ENCODE data around the gene SLC16A14. TPM values are rescaled to one million over a fixed set of nuclear protein-coding genes. Genes with fewer than 3 reads are reported as not detected.

SLC16A14 gene
- total and polyA plus RNA-seq, 2 experiments from 2014 or later = 2.0 to 7.5 TPM

DNA sequence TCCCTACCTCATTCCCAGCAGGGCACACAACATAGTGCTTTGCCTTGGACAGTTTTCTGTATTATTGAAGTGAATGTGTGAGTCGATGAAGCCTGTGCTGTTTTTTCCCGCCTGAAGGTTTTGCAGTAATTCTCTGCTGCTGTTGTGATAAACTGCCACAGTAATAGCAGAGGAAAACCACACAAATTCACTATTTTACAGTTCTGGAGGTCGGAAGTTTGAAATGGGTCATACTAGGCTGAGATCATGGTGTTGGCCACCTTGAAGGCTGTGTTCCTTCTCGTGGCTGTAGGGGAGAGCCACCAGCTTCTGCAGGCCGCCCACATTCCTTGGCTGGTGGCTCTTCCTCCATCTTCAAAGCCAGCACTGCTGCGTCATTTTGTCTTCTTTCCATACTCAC is 678 bp upstream of the SLC16A14 start:
- Histone ChIP-seq H3K4me3 (no peak overlapping the region), H3K4me1 (ENCODE audit: low read depth) (no peaks in the 10 kb centered on the region), H3K27ac (no peak overlapping the region), H3K27me3 (peaks cover 36% of the 10 kb centered on the region), H3K9me3 (ENCODE audit: low read depth) (no peaks in the 10 kb centered on the region), H3K36me3 (no peaks in the 10 kb centered on the region)
- TF ChIP-seq, protein P1, sequence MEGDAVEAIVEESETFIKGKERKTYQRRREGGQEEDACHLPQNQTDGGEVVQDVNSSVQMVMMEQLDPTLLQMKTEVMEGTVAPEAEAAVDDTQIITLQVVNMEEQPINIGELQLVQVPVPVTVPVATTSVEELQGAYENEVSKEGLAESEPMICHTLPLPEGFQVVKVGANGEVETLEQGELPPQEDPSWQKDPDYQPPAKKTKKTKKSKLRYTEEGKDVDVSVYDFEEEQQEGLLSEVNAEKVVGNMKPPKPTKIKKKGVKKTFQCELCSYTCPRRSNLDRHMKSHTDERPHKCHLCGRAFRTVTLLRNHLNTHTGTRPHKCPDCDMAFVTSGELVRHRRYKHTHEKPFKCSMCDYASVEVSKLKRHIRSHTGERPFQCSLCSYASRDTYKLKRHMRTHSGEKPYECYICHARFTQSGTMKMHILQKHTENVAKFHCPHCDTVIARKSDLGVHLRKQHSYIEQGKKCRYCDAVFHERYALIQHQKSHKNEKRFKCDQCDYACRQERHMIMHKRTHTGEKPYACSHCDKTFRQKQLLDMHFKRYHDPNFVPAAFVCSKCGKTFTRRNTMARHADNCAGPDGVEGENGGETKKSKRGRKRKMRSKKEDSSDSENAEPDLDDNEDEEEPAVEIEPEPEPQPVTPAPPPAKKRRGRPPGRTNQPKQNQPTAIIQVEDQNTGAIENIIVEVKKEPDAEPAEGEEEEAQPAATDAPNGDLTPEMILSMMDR (IDR thresholded peaks at IDR 0.05; ENCODE audit: low read depth, low read length) = no peak
- DNase-seq (ENCODE audit: low read depth in 1 of 2, low spot score in 1 of 2) = no peak

DNA sequence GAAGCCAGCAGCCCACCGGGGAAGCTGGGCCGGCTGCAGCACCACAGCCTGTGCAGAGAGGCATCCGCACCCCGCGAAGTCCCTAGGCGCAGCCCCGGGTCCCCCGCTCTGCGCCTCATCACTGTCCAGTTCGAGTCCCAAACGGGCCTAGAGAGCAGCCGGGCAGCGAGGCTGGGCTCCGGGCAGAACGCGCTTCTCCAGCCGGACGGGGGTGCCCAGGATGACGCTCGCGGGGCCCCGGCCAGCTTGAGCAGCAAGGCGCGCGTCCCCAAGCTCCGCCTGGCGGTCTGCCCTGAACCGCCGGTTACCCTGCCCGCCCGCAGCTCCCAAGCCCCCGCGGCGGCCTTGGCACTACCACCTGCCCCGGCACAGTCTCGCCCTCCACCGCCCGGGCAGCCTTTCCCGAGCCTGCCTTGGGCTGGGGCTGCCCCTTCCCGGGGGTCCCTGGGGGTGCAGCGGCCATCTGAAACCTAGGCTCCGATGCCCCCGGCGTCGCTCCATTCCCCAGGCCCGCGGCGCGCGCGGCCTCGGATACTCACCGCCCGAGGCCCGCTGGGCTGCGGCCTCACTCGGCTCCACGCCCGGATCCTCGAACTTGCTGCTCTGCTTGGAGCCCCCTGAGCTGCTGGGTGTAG is 591 bp downstream of the SLC16A14 start:
- TF ChIP-seq, protein P1 (IDR thresholded peaks at IDR 0.05; ENCODE audit: low read depth, low read length) = peak; percentile 10

DNA sequence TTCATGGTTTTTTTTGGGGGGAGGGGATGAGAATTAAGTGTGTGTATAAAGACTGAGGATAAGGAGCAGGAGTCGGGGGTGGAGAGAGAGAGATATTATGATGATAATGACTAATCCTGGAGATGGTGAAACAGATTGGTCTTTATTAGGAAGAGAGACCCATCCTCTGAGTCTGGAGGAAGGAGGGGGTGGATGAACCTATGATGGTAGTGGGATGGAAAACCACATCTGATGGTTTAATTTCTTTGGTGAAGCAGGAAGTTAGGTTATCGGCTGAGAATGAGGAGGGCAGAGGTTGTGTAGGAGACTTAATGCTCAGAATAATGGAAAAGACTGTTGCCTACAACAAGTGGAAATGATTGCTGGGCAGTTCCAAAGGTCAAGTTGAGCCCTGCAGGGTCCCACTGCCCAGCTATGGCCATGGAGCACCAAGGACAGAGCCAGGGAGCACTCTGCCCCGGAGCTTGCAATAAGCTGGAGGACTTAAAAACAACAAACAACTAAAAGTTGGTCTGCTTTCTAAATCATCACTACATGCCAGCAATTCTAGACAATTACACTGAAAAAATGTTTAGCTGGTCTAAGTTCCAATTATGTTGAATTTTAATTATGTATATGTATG is 7.9 kb downstream of the SLC16A14 start:
- Histone ChIP-seq H3K36me3 (no peaks in the 10 kb centered on the region), H3K4me1 (ENCODE audit: low read depth) (no peaks in the 10 kb centered on the region)
- DNase-seq (ENCODE audit: low read depth in 1 of 2, low spot score in 1 of 2) = no peak

More for the DNA sequence above, 591 bp downstream of the SLC16A14 start:
- H3K4me1 ChIP-seq (ENCODE audit: low read depth) = no peaks in the 10 kb centered on the region
- H3K27ac ChIP-seq = no peak overlapping the region
- H3K4me3 ChIP-seq = peak overlapping the region; percentile 55
- peak; percentile 27 to 64 for DNase-seq (ENCODE audit: low read depth in 1 of 2, low spot score in 1 of 2)
- H3K27me3 ChIP-seq = peaks cover 36% of the 10 kb centered on the region
- H3K36me3 ChIP-seq = no peaks in the 10 kb centered on the region
- no peaks in the 10 kb centered on the region for H3K9me3 ChIP-seq (ENCODE audit: low read depth)

DNA sequence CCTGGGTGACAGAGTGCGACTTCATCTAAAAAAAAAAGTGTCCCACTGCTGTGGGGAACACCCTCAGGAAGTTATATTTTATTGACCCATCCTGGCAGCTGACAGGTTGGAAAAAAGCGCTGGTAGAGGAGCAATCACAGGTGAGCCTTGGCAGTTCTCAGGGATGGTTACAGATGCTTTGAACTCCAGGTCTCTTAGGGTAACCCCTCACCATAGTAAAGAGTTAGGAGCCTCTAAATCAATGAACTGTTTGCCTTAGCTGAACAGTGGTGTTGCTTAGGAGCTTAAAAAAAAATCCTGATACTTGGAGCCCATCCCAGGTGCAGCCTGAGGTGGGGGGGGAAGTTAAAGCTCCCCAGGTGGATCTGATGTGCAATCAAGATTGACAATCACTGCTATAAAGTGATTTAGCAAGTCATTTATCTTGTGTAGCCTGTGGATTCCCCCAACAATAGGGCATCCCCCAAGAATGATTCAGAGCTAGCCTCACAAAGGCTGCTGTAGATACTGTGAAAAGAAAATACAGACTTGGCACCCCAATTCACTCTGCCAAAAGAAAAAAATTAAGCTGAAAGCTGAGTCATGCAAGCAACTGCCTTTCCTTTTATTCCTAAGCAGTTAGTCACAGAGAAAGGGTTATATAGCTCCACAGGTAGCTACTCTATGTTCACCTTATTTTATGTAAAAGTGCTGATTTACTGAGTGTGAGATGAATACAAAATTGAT is 14.8 kb downstream of the SLC16A14 start:
- H3K9me3 ChIP-seq (ENCODE audit: low read depth) = no peaks in the 10 kb centered on the region
- no peak overlapping the region for H3K27ac ChIP-seq
- H3K36me3 ChIP-seq = no peaks in the 10 kb centered on the region
- TF ChIP-seq, protein P1 (IDR thresholded peaks at IDR 0.05; ENCODE audit: low read depth, low read length) = no peak
- peak in 1 of 2 donors; percentile 34 for DNase-seq (ENCODE audit: low read depth in 1 of 2, low spot score in 1 of 2)
- no peaks in the 10 kb centered on the region for H3K27me3 ChIP-seq
- H3K4me3 ChIP-seq = no peak overlapping the region
- peaks cover 12% of the 10 kb centered on the region for H3K4me1 ChIP-seq (ENCODE audit: low read depth)

More for the DNA sequence above, 7.9 kb downstream of the SLC16A14 start:
- no peak overlapping the region for H3K27ac ChIP-seq
- TF ChIP-seq, protein P1 (IDR thresholded peaks at IDR 0.05; ENCODE audit: low read depth, low read length) = no peak
- H3K27me3 ChIP-seq = no peaks in the 10 kb centered on the region
- no peaks in the 10 kb centered on the region for H3K9me3 ChIP-seq (ENCODE audit: low read depth)
- no peak overlapping the region for H3K4me3 ChIP-seq

DNA sequence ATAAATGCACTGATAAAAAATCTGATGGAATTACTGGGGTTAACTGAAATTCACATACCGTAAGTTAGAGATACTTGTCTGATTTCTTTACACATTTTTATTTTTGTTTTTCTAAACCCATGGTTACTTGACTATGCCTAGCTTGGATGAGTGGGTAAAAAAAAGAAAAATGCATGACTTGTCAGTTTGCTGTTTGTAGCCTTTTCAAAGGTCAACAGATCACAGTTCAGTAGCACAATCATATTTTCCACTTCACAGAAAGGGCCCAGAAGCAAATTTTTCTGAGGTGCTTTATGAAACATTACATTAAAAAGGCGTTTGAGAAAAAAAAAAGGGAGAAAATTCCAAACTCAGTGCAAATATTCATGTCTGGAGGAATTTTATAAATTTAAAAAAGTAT is 16.4 kb downstream of the SLC16A14 start:
- no peak for DNase-seq (ENCODE audit: low read depth in 1 of 2, low spot score in 1 of 2)
- peaks cover 13% of the 10 kb centered on the region for H3K4me1 ChIP-seq (ENCODE audit: low read depth)
- no peak overlapping the region for H3K27ac ChIP-seq
- no peaks in the 10 kb centered on the region for H3K9me3 ChIP-seq (ENCODE audit: low read depth)
- TF ChIP-seq, protein P1 (IDR thresholded peaks at IDR 0.05; ENCODE audit: low read depth, low read length) = no peak
- no peaks in the 10 kb centered on the region for H3K27me3 ChIP-seq
- no peak overlapping the region for H3K4me3 ChIP-seq
- no peaks in the 10 kb centered on the region for H3K36me3 ChIP-seq

Measured in cardiac muscle cell (in vitro differentiated cells and primary cell).